Ramos (cell line): Measurements from ENCODE around the gene CISTR.
"Not testable (repeated sequence)": the region's sequence is repeated elsewhere in the genome, so short reads cannot be mapped to it uniquely, and the experiment has no call there.

ENCODE experiments used
- in situ Hi-C: fragments of 300-500 bp; cut with MboI; formaldehyde crosslinking; loops from one replicate; pipeline ENCODE4 v1.14.3; 2022; ENCODE audit warnings: low sequenced_read_pairs; ENCODE audit not compliant: unreplicated experiment

CISTR gene

DNA sequence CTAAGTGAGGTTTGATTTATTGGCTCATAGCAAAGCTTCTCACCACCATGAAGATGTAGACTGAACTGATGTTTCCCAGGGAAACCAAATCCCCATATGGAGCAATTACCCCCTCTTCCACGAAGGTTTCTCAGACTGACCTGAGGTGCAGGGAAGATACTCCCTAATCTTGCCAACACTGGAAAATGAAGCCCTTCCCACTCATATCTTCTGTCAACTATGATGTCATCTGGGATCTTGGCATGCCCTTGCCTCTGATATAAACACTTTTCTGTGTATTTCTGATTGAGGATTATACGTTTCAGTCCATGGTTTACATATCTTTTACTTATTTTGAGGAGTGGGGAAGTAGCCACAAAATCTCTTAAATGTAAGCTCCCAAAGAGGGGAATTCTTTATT lies 14.1 kb upstream of the CISTR start:
- in situ Hi-C loops = no loop called here

DNA sequence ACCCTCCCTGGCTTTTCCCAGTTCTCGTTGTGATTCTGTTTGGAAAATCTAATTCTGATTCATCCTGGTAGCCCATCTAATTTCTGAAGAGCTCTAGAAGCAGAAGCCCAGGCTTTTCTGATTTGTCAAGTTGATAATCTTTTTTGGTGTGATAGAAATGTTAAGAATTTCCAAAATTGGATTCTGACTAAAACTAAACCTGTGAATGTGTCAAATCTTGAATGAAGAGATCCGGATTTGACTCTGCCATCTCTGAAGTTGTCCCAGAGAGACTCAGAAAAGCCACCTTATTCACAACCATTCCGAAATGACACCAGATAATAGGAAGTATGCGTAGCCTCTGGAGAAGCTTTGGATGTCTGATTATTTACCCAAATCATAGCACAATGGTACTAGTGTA lies 12.8 kb upstream of the CISTR start:
- in situ Hi-C loops = no loop called here

DNA sequence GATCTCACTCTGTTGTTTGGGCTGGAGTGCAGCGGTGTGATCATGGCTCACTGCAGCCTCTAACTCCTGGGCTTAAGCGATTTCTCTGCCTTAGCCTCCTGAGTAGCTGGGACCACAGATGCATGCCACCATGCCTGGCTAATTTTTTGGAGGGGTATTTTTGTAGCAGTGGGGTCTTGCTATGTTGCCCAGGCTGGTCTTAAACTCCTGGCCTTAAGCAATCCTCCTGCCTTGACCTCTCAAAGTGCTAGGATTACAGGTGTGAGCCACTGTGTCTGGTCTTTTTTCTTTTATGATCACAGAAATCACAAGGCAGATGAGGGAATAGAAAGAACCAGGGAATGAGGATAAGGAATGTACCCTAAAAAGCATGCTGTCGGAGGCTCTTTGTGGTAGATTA lies 11.0 kb upstream of the CISTR start:
- in situ Hi-C loops = not testable (repeated sequence)

DNA sequence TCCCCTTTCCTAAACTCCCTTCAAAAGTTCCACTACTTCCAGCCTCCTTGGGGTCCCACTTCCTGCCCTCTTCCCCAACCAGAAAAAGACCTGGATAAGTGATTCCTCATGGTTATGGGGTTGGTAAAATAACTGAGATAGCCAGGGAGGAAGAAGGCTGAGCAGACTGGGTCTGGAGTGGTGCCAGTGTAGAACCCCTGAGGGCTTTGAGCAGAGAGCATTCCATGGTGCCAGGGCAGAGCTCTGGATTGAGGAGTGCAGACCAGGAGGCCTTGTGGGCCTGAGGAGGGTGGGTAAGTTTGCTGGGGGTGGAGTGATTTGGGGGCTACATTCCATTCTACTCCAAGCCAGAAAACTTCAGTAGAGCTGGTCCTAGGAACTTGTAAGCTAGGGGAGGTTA lies 9.5 kb upstream of the CISTR start:
- in situ Hi-C loops = no loop called here

DNA sequence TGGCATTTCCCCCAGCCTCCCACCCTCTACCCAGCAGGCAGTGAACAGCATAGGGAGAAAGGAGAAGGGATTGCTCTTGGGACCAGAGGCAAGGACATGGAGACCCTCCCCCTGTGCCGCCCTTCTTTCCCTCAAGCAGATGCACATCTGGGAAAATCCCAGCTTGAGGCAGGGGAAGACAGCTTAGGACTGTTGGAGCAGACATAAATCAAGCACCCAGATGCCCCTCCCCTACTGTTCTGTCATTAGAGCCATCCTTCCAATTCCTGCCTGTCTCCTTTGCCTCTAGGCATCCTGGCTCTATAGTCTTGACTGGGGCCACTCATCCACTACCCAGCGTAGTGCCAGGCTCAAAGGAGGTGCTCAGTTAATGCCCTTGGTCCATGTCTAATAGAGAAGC lies 7.5 kb upstream of the CISTR start:
- in situ Hi-C loops = no loop called here

DNA sequence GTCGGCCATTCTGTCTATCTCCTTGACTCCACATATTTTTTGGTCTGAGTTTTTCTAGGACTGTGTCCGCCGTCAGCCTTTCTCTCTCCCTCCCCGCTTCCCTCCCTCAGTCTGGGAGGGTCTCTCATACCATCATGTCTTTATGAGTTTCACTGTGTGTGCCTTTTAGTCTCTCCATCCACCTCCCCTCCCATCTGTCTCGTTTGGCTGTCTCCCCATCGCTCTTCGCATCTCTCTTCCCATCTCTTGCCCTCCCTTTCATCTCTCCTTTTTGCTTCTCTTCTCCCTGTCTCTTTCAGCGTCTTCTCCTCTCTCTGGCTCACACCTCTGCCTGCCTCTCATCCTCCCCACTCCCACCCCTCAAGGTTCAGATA lies 6.9 kb upstream of the CISTR start:
- in situ Hi-C loops = no loop called here

DNA sequence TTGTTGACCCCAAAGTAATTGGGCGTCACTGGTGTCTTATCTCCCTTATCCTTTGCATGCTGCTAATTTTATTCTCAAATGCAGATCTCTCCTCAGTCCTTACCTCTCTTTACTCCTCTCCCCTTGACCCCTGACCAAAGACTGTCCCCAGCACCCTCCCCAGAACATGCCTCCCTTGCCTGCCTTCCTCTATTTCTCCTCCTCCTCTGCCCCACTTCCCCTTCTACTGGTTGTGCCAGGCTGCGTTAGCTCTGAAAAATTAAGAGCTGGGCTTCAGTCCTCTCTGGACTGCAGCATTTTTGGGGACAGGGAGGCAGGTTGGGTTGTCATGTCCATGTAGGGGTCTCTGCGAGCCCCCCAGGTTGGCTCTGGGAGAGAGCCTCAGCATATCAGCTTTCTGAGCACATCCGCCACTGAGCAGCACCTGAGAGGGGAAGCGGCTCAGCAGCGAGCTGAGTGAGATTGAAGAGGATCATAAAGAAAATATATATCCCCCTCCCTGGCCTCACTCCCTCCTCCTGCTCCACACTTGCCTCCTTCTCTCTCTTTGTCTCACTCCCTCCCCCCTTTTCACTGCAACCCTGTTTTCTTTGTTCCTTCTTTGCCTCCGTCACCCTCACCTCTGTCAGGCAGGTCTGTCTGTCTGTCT lies 6.4 kb upstream of the CISTR start:
- in situ Hi-C loops = no loop called here

DNA sequence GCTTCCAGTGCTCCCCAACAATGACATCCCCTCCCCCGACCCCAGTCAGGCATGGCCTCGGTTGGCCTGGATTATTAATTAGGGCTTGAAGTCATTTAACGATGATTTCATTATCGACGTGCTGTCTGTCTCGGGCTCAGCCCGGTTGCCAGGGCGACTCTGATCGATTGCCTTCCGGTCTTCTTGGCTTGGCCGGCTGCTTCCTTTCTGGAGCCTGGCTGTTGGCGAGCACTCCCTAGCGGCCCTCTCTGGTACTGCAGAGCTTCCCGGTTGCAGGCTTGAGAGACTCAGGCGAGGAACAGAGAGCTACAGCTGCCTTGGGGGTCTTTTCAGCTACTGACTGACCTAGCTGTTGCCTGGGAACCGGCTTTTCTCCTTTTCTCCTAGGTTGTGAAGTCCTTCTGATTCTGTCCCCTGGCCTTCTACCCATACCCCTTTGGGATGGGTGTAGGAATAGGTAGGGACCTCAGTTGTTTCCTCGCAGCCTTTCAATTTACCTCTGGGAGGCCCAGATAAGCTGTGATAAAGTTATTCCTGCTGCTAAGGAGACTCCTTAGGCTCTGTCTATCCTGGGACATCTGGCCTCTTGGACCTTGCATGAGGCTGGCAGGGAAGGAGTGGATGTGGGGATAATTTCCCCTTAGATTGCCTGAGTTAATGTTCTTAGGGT lies 5.5 kb upstream of the CISTR start:
- in situ Hi-C loops = no loop called here

DNA sequence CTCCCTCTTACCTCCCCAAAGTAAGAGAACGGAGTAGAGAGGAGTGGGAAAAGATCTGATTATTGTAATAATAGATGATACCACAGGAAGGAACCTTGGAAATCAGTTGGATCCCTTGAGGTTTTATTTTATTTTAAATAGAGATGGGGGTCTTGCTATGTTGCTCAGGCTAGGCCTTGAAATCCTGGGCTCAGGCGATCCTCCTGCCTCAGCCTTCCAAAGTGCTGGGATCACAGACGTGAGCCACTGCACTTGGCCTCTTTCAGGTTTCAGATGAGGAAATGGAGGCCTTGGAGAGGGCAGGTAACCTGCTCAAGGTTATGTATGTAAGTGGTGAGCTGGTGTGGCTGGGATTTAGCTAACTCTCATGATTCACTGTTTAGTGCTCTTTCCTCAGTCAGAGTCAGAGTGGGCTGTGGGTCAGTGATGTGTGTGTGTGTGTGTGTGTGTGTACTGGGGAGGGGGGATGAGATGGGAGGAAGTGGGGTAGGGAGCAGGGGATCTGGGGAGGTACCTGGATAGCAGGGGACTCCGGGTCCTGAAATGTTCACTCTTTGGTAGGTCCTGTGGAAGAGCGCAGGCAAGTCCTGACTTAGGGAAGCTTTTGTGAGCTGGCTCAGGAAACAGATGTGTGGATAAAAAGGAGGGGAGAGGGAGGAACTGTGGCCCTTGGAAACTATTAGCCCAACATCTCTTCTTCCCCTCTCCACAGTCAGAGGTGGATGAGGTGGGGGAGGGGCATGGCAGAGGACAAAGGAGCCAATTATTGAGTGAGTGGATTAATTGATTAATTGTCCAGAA lies 4.7 kb upstream of the CISTR start:
- in situ Hi-C loops = no loop called here

DNA sequence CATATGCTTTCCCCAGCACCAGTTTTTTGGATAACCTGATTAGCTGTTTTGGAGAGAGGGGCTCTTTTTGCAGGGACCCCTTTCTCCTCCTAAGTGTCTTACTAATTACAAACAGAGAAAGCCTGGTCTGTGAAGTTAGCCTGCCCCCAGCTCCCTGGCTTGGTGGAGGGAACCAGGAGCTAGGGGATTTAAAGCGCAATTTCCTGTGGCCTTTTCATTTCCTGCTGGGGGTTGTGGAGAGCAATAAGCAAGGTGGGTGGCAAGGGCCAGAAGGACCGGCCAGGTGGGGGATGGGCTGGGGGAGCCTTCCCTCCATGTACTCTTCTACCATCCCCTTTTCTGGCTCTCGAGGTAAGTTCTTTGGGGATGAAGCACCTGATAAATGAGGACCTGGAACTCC lies 4.1 kb upstream of the CISTR start:
- in situ Hi-C loops = no loop called here

DNA sequence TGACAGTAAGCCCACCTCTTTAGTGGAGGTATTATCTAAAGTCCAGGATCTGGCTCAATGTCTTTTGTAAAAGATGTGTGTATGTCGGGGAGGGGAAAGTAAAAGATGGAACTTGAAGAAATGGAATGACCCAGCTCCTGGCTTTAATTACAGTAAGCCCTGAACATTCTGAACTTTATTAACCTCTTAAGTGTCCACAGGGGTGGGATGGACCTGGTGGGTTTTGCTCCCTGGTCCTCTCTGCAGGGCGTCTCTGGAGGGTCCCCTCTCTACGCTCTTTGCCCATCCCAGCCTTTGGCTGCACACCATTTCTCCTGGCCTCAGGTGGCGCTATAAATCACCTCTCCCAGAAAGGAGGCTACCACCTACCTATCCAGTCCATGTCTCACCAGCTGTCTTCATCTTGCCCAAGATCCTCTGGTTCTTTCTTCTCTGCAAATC lies 3.7 kb upstream of the CISTR start:
- in situ Hi-C loops = no loop called here

DNA sequence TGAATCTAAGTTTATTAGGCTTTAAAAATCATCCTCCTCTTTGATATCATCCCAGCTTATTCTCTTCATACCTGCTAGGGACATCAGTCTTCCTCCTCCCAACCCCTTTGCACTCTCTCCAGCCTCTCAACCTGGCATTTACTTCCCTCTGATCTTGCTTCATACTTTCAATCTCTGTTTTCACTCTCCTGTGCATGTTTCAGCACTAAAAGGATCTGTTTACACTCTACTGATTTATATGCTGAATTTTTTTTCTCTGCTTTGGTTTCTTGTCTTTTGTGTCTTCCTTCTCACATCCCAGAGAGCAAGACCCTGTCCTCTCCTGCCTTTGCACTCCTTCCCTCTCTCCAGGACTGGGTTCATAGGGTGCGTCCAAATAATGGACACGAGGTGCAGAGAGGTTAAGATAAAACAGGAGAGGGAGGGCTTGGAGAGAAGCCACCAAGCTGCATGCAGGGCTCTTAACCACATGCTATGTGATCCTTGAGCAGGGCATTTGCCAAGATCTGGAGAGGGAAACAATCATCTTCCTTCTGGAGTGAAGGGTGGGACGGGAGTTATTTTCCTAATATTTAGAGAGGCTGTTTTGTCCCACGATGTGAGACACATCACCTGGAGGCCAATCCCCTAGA lies 3.0 kb upstream of the CISTR start:
- in situ Hi-C loops = no loop called here

DNA sequence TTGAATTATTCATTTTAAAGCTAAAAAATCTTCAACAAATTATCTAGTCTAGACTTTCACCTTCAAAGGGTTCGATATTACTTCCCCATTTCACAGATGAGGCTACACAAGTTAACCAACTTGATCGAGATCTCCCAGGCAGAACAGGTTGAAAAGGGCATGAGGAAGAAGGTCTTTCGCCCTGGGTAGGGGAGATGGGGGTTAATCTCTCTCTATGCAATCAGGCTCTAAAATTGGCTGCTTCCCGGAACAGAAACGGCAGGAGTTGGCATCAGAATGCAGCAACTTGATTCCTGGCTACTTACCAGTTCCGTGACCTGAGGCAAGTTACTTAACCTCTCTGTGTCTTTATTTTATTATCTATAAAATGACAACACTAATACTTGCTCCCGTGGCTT lies 2.4 kb upstream of the CISTR start:
- in situ Hi-C loops = no loop called here

DNA sequence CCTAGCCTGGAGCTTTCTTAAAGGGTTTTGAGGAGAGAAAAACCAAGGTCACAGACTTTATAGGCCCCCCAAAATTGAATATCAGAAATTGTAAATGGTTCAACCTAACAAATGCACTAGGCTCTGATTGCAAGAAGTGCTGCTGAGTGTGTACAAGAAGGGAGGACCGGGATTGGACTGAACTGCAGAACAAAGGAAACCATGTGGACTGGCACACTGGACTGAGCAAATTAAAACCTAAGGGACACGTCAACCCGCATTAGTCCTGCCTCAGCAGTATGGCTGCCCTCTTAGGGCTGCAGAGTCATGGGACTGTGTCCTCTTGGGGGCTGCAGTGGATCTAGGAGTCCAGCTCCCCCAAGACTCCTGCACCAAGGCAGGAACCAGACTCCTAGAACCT lies 842 bp upstream of the CISTR start:
- in situ Hi-C loops = no loop called here

DNA sequence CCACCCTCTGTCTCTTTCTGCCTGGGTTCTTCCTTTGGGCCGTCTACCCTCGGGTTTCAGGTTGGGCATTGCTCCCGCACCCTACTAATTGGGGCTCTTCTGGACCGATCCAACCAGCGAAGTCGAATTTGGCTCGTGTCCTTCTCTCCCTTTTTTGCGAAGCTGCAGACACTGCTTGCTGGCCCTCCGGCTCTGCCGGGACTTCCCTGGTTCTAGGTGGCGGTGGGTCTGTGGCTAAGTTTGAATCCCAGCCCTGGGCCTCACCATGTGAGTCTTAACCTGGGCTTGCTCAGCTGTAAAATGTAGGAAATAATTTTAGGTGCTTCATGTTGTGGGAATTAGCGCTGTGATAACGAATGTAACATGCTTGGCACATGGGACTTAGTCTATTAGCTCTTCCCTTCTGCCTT lies 418 bp upstream of the CISTR start:
- in situ Hi-C loops = no loop called here

DNA sequence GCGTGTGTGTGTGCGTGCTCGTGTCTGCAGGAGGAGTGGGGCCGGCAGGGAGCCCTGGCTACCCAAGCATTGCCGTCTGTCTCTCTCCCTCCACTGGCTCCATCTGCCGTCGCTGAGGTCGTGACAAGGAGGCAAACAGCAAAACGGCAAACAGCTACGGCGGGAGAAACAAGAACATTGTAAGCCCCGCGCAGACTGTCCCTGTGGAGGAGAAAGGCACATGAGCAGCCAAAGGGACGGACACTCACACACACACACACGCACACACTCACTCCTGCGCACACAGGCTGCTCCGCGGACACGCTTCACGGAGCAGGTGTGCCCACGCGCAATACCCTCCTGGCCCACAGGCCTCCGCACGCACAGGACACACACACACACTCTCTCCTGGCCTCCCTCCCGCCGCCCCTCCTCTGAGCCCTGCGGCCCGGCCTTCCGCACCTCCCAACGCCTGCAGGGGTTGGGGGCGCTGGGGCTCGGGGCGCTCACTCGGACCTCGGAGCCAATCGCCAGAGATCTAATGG lies 905 bp downstream of the CISTR start:
- in situ Hi-C loops = no loop called here

DNA sequence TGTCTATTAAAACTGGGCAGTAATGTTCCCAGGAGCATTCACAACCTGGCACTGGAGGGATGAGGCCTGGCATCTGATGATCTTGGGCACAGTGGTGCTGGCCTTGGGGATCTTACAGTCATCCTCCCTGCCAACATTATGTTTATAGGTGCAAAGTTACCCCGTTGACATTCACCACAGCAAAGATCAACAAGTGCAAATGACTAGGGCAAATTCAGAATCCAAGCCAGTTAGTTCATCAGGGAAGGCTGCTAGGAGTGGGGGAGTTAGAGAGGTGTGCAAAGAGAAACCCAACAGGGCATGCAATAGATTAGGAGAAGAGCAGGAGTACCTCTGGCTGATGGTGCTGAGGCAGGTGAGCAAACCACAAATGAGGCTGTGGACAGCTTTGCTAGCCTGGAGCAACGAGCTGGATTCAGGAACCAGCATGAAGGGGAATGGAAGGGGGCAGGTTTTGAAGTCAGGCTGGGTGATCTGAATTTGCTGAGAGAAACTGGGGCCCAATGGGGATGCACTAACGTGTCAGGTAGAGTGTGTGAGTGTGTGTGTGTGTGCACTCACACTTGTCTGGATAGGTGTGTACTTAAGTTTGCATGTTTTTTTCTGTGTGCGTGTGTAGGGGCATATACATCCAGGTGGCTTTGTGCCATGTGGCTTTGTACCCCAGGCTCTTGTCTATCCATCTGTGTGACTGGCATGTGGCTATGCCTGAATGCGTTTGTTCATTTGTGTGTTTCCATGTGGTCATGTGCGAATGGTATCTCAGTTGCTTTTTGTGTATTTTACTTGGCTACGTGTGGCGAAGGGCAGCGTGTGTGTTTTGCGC lies 1.6 kb downstream of the CISTR start:
- in situ Hi-C loops = no loop called here

DNA sequence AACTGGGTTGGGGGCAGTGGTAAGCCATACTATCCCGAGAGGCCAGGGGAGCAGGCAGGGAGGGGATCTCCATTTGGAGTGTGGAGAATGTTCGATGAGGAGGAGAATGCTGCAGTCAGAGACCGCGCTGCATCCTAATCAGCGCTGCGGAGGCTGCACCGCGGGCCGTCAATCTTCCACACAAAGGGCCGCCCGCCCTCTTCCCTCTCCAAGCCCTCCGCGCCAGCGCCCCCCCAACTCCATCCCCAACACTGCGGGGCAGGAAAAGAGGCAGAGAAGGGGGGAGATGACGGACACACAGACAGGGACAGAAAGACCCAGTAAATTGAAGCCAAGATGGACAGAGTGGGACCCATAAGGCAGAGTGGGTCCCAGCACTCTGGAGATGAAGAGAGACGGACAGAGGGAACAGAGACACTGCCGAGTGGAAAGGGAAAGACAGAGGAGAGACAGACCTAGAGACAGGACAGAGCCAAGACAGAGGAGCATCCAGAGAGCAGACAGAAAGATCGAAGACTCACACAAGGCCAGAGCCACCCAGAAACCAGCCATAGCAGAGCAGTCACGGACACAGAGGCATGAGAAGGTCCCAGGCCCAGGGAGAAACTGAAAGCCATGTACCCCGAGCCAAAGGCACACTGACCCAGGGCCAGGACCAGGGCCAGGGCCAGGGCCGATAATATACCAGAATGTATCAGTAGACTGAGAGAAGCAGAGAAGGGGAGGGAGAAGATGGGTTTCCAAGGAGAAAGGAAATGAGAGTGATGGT lies 3.5 kb downstream of the CISTR start:
- in situ Hi-C loops = no loop called here

DNA sequence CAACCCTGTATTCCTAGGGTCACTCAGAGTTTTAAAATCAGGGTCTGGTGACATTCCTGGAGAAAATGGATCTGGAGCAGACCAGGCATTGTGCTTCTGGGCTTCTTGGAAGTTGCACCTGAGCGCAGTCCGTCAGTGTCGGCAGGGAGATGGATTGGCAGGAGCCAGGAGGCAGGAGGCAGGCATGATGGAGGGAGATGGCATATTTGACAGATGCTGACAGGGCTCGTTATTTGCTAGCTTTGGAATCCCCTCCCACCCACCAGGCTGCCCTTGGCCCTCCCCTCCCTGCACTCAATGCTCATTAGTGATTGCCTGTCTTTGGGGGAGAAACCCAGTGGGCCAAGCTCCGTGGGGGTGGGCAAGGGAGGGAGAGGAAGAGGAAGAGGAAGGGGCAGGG lies 4.7 kb downstream of the CISTR start:
- in situ Hi-C loops = no loop called here
